Calu3 (cell line): ENCODE results near the gene NCOA7. TPM values are rescaled to one million over a fixed set of nuclear protein-coding genes. Genes with fewer than 3 reads are reported as not detected.
"Not testable (repeated sequence)": the region's sequence is repeated elsewhere in the genome, so short reads cannot be mapped to it uniquely, and the experiment has no call there.

Source experiments
- BruUV-seq: library from RNA; stranded (reverse); fragments of 400-500 nt; replicated peaks from 2 replicates; lab custom pipeline; 2021; lab: Mats Ljungman, UMichigan
- CTCF ChIA-PET: fragments of 300-600 bp; sonication (Branson Sonifier 250); formaldehyde crosslinking; loops from one replicate; lab custom pipeline; 2022; ENCODE audit warnings: antibody characterized with exemption; lab: Charles Lee
- DNase-seq: peaks from one replicate; pipeline ENCODE4 v3.0.0; 2022
- H3K27ac Mint-ChIP-seq: one replicate; pipeline ENCODE4 v1.8.0; 2022; ENCODE audit warnings: mixed read lengths; ENCODE audit not compliant: unreplicated experiment
- H3K27me3 Mint-ChIP-seq: one replicate; pipeline ENCODE4 v1.8.0; 2022; ENCODE audit warnings: mixed read lengths; ENCODE audit not compliant: unreplicated experiment
- H3K36me3 Mint-ChIP-seq: one replicate; pipeline ENCODE4 v1.8.0; 2022; ENCODE audit warnings: mild to moderate bottlenecking, moderate library complexity, mixed read lengths; ENCODE audit not compliant: insufficient read depth, unreplicated experiment
- H3K4me1 Mint-ChIP-seq: one replicate; pipeline ENCODE4 v1.8.0; 2022; ENCODE audit warnings: mild to moderate bottlenecking, low read depth, mixed read lengths; ENCODE audit not compliant: unreplicated experiment
- H3K4me3 Mint-ChIP-seq: one replicate; pipeline ENCODE4 v1.8.0; 2022; ENCODE audit warnings: mild to moderate bottlenecking, low read depth, moderate library complexity, mixed read lengths; ENCODE audit not compliant: unreplicated experiment
- H3K9me3 Mint-ChIP-seq: one replicate; pipeline ENCODE4 v1.8.0; 2022; ENCODE audit warnings: low read depth, mixed read lengths; ENCODE audit not compliant: unreplicated experiment
- intact Hi-C: fragments of 100-400 bp; cut with micrococcal nuclease; formaldehyde crosslinking; loops from one replicate; pipeline ENCODE4 v1.10.0; 2022; ENCODE audit not compliant: unreplicated experiment
- total RNA-seq: library from RNA; stranded (reverse); gene quantifications from 2 replicates; pipeline ENCODE4 v1.2.3, GENCODE V29; 2022
- TF ChIP-seq, protein P1 (sequence below): fragments of 200-600 bp; IDR thresholded peaks from one replicate; pipeline ENCODE4 v1.8.0; 2022; ENCODE audit warnings: antibody characterized with exemption; ENCODE audit not compliant: unreplicated experiment

The NCOA7 gene
- total RNA-seq, 1 experiment from 2014 or later: 102 TPM

DNA sequence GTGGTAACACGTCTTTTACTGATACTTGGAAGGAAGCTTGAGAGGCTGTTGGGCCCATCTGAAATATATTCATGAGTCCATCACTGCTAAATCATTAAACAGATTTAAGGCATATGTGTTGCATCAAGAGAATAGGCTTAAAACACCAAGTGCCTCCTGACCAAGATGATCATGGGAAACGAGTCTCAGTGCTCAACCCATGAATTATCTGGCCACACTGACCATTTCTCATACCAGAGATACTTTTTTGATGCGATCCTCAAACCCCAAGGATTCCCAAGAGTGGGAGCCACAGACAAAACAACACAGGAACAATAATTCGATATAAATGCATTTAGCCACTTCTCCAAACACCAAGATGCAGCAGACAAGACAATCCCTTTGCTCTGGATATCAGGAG lies 24.1 kb upstream of the NCOA7 start:
- H3K9me3 Mint-ChIP-seq: no peaks in the 10 kb centered on the region
- no TSS peak for BruUV-seq
- CTCF ChIA-PET: no interaction called here
- H3K27ac Mint-ChIP-seq: no peak overlapping the region
- no peak overlapping the region for H3K4me3 Mint-ChIP-seq
- peaks cover 7% of the 10 kb centered on the region for H3K27me3 Mint-ChIP-seq
- intact Hi-C loops: no loop called here
- TF ChIP-seq, protein P1, sequence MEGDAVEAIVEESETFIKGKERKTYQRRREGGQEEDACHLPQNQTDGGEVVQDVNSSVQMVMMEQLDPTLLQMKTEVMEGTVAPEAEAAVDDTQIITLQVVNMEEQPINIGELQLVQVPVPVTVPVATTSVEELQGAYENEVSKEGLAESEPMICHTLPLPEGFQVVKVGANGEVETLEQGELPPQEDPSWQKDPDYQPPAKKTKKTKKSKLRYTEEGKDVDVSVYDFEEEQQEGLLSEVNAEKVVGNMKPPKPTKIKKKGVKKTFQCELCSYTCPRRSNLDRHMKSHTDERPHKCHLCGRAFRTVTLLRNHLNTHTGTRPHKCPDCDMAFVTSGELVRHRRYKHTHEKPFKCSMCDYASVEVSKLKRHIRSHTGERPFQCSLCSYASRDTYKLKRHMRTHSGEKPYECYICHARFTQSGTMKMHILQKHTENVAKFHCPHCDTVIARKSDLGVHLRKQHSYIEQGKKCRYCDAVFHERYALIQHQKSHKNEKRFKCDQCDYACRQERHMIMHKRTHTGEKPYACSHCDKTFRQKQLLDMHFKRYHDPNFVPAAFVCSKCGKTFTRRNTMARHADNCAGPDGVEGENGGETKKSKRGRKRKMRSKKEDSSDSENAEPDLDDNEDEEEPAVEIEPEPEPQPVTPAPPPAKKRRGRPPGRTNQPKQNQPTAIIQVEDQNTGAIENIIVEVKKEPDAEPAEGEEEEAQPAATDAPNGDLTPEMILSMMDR: no peak
- H3K36me3 Mint-ChIP-seq: no peaks in the 10 kb centered on the region
- H3K4me1 Mint-ChIP-seq: no peaks in the 10 kb centered on the region
- no peak for DNase-seq

DNA sequence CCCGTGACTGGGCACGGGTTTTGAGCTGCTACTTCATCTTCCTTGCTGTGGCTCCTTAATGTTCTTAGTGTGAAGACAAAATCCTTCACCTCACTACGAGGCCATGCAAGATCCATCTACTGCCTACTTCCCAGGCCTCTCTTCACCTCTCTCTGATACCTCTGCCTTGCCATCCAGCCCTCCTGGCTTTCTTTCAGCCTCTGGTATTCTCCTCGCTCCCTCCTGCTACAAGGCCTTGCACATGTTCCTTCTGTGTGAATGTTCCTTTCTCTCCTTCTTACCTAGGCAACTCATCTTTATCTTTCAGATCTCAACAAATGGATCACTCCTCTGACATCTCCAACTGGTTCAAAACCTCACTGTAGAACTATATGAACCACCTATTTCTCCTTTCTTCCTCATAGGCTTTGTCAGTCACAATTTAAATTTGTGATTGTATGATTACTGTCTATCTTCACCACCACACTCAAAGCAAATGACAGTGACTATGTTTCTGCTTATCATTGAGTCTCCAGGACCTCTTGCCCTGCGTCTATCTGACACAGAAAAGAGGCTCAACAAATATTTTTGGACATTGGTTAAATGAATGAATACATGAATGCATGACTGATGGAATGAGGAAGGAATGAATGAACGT lies 21.5 kb upstream of the NCOA7 start:
- DNase-seq: no peak
- Mint-ChIP-seq H3K4me1 (no peaks in the 10 kb centered on the region), H3K9me3 (no peaks in the 10 kb centered on the region), H3K36me3 (no peaks in the 10 kb centered on the region), H3K27ac (no peak overlapping the region), H3K27me3 (peaks cover 7% of the 10 kb centered on the region), H3K4me3 (no peak overlapping the region)
- no TSS peak for BruUV-seq
- TF ChIP-seq, protein P1: no peak
- CTCF ChIA-PET: interaction anchor here (0.5 to 1.1 kb wide), 2 partner anchors 455 to 462 kb away, joined by 3 to 4 read pairs; no protein-coding TSS in a partner anchor
- intact Hi-C loops: loop anchor here (1.0 kb wide), 1 partner anchor 458 kb away; no protein-coding TSS in a partner anchor

DNA sequence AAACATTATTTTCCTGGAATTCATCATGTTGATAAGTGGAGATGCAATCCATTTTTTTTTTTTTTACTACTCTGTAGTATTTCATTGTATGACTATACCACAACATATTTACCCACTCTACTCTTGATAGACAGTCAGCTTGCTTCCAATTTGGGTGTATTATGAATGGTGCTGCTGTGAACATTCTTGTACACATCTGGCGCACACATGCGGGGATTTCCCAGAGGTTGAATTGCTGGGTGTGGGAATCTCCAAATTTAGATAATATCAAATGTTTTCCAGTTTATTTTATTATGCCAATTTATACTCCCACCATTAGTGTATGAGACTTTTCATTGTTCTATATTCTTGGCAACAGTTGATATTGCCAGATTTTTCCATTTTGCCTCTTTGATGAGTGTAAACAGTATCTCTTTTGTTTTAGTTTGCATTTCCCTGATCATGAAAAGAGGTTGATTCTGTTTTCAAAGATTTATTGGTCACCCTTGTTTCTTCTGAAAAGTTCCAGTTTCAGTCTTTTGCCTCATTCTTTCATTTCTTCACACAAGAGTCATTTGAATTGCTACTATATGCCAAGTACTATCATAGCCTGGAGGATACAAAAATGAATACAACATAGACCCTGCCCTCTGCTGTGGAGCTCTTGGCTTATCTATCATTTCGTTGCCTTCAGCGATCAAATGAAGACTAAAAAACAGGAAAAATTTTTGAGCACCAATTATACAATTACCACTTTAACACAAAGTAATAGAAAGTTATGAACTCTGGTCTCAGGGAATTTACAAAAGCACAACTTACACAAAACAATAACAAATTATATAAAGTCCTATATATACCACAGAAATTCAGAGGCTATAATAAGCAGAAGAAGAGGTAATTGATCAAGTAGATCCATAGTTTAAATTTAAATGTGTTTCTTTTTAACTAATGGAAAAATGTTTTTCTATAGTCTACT lies 17.1 kb upstream of the NCOA7 start:
- no peak overlapping the region for H3K4me3 Mint-ChIP-seq
- intact Hi-C loops: no loop called here
- CTCF ChIA-PET: no interaction called here

DNA sequence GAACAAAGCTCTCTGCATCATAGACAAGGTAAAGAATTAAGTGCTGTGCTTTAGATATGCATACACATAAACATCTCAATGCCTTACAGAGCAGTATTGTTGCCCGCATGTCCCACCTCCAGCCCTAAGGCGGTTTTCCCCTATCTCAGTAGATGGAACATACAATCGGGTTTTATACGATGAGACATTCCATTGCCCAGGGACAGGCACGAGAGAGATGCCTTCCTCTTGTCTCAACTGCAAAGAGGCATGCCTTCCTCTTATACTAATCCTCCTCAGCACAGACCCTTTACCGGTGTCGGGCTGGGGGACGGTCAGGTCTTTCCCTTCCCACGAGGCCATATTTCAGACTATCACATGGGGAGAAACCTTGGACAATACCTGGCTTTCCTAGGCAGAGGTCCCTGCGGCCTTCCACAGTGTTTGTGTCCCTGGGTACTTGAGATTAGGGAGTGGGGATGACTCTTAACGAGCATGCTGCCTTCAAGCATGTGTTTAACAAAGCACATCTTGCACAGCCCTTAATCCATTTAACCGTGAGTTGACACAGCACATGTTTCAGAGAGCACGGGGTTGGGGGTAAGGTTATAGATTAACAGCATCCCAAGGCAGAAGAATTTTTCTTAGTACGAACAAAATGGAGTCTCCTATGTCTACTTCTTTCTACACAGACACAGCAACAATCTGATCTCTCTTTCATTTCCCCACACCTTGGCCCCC lies 14.5 kb upstream of the NCOA7 start:
- intact Hi-C loops, H3K9me3 Mint-ChIP-seq, BruUV-seq, H3K36me3 Mint-ChIP-seq, H3K27ac Mint-ChIP-seq, DNase-seq, H3K4me3 Mint-ChIP-seq, CTCF ChIA-PET, H3K27me3 Mint-ChIP-seq: not testable (repeated sequence)
- H3K4me1 Mint-ChIP-seq: peaks cover 28% of the 10 kb centered on the region

More for the DNA sequence above, 17.1 kb upstream of the NCOA7 start:
- H3K27me3 Mint-ChIP-seq: no peaks in the 10 kb centered on the region
- no peak for DNase-seq
- TF ChIP-seq, protein P1: no peak
- peaks cover 28% of the 10 kb centered on the region for H3K4me1 Mint-ChIP-seq
- H3K27ac Mint-ChIP-seq: no peak overlapping the region
- no TSS peak for BruUV-seq
- H3K36me3 Mint-ChIP-seq: no peaks in the 10 kb centered on the region
- no peaks in the 10 kb centered on the region for H3K9me3 Mint-ChIP-seq
